HG02943 (cell line): ENCODE results near the gene LRRC43.
"Not testable (repeated sequence)": the region's sequence is repeated elsewhere in the genome, so short reads cannot be mapped to it uniquely, and the experiment has no call there.

Source experiments
- ATAC-seq: cut with Tn5 transposase; IDR thresholded peaks from one replicate; pipeline ENCODE4 v1.9.1; 2021; ENCODE audit warnings: mild to moderate bottlenecking, low read depth, moderate library complexity; ENCODE audit not compliant: unreplicated experiment

Gene LRRC43

DNA sequence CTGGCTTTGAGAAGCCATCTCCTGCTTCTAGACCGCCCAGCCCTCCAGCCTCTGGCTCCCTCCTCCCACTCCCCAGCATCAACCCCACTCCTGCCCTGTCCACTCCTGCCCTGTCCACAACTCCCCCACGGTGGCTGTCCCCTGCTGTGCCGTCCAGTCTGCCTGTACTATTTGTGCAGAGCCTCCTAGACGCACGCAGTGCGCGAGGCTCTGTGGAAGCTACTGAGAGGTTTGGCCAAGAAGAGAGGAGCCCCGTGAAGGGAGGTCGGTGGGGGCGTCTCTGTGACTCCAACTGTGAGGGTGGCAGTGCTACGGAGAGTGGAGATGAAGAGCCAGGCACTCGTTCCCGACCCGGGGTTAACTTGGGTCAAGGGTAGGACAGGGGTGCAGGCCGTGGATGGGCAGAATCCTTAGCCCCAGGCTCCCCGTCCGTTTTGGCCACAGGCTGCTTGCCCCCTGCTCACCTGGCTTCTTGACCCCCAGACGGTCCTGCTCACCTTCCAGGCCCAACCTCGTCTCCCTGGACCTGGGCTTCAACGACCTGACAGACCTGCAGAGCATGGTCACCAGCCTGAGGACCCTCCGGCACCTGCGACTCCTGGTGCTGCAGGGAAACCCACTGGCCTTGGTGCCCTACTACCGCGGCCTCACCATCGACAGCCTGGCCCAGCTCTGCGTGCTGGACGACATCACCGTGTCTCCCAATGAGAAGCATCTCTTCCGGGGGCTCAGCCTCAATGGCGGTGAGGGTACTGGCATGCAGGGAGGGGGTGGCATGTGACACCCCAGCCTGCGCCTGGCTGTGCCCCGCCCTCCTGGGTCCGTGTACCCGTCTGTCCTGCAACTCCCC is 6.9 kb downstream of the LRRC43 start:
- no peak for ATAC-seq

DNA sequence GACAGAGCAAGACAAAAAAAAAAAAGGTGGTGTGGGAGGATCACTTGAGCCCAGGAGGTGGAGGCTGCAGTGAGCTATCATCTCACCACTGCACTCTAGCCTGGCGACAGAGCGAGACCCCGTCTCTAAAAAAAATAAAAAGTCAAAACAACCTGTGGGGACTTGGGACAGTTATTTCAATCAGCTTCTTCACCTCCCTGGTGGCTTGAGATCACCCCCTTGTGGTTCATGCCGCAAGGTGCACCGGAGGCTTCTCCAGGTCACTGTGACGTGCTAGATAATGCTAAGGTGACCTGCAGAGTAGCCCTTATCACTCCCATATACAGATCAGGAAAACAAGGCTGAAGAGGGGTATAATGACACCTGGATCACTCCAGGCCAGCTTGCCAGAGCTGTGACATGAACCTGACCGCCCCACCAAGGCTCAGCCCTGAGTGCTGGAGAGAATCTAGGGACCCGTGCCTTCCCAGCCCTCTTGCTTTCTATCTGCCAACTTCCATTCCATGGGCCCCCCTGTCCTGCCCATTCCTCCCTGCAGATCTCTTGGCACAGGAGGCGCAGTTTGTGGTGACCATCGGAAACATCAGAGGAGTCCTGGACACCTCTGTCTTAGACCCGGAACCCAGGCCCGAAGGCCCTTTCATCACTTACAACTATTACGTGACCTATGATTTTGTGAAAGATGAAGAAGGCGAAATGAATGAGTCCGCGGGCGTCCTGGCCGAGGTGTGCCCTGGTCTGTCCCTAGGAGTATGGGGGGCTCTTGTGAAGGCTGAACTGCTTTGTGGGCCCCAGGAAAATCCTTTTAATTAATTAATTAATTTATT is 8.1 kb downstream of the LRRC43 start:
- no peak for ATAC-seq

DNA sequence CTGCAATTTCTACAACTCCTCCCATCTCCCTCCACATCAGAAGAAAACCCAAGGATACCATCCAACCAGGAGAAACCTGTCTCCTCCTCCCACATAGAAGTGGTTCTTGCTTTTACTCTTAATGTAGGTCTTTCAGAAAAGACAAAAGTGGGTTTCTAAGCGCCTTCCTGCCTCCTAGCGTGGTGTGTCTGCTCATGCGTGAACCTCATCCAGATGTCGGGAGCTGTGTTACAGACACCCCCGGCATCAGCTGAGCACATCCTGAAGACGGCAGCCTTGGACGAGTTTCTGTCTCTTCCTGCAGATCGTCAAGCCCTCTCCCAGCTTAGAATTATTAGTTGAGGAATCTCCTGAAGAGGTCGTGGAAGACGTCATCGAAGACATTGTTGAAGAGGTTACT is 9.5 kb downstream of the LRRC43 start:
- no peak for ATAC-seq

DNA sequence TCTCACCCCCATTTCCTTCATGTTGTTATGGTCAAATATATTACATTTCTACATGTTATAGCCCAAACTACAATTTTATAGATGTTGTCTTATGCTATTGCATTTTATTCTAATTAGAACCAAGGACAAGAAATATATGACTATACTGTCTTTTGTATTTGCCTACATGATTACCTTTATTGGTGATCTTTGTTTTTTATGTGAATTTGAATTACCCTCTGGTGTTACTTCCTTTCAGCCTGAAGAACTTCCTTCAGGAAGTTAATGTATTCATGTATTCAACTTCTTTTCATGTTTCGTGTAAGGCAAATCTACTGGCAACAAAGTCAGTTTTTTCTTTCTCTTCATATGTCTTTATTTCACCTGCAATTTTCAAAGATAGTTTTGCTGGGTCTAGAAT is 11.9 kb downstream of the LRRC43 start:
- ATAC-seq, result no peak

DNA sequence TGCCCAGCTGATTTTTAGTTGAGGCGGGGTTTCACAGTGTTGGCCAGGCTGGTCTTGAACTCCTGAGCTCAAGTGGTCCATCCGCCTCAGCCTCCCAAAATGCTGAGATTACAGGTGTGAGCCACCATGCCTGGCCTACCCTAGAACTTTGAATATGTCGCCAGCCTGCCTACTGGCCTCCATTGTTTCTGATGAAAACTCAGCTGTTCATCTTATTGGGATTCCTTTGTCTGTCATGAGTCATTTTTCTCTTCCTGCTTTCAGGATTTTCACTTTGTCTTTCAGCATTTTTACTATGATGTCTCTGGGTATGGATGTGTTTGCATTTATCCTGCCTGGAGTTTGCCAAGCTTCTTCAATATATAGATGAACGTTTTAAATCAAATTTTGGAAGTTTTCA is 12.5 kb downstream of the LRRC43 start:
- ATAC-seq, result no peak

DNA sequence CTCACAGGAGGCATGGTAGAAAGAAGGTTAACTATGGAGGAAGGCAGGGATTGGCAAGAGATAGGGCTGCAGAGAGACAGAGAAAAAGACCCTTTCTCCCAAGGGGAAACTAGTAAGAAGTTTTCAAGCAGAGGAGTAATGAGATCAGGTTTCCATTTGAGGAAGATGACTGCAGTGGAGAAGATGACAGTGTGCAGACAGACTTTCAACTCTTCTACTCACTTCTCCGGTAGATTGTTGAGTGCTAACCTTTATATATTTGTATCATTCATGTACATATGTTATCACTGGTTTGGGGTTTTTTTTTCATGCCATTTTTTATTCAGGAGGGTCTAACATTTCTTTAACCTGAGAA is 14.7 kb downstream of the LRRC43 start:
- no peak for ATAC-seq

DNA sequence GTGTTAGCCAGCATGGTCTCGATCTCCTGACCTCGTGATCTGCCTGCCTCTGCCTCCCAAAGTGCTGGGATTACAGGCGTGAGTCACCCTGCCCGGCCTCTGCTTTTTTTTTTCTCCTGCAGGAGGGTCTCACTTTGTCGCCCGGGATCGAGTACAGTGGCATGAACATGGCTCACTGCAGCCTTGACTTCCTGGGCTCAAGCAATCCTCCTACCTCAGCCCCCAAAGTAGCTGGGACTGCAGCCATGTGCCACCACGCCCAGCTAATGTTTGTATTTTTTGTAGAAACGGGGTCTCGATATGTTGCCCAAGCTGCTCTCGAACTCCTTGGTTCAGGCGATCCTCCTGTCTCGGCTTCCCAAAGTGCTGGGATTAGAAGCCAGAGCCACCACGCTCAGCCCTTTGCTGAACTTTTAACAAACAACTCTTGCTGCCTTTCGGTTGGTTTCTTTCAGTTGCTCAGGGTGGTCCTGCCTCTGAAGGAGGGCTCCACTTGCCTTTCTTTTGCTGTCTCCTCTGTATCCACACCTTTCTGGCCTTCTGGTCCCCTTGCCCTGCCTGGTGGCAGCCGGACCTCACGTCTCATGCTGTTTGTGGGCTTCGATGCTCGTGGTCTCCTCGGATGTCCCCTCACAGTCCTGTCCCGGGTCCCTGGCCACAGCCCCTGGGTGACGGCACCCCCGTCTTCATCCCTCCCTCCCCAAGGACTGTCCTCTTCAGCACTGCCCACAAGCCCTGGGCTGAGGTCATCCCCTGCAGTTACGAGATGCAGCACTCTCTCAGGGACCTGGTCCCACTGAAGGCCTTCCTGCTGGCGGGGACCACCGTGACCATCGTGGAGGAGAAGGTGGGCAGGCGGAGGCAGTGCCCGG is 16.8 kb downstream of the LRRC43 start:
- no peak for ATAC-seq

DNA sequence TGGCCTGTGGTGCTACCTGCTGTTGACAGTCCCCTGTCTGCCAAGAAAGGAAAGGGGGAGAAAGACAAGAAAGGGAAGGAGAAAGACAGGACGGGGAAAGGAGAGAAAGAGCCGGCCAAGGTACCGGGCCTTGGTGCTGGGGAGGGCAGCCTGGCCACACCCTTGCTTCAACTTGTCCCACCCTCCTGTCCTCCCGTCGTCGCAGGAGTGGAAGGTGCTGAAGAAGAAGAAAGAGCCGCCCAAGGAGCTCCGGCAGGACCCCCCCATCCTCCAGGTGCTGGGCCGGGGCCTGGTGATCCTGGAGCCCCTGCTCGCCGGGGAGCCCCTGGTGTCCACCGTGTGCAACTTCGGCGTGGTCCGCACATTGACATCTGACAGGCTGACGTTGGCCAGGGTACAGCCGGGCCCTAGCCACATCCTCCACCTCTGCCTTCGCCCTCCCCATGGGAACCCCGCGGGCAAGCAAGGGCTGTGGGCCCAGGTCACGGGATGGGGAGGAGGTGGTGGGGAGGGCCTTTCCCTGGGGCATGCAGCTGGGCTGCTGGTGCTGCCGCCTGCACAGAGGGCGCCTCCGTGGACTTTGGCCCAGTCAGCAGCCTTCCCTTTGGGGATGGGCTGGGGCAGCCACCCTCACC is 17.7 kb downstream of the LRRC43 start:
- no peak for ATAC-seq

DNA sequence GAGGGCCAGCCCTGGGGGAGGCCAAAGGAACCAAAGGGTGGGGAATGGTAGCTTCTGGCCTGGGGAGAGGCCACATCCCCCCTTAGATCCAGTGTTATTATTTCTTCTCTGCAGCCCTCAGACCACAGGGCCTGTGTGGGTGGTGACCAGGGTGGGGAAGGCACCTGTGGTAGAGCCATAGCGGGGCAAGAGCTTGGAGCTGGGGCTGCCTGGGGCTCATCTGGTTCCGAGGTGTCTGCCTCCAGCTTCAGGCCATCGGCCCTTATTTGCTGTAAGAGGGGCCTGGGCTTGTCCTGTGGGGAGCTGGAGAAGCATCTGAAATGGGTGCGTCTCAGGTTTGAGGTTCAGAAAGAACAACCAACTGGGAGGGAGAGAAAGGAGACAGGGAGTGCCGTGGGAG is 18.5 kb downstream of the LRRC43 start:
- no peak for ATAC-seq

DNA sequence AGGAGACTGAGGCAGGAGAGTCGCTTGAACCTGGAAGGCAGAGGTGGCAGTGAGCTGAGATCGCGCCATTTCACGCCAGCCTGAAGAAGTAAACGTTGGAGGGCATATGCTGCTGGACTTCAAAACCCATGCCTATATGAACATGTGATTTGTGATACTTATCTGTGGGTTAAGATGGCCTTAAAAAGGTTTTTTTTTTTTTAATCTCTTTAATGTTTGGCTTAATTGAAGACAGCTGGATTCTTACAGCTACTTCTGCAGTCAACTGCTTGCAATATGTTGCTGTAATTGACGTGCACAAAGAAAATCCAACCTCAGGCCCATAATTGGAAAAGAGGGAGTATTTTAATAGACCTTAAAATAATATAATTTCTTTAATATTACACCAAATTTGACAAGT is 19.1 kb downstream of the LRRC43 start:
- ATAC-seq, result no peak

DNA sequence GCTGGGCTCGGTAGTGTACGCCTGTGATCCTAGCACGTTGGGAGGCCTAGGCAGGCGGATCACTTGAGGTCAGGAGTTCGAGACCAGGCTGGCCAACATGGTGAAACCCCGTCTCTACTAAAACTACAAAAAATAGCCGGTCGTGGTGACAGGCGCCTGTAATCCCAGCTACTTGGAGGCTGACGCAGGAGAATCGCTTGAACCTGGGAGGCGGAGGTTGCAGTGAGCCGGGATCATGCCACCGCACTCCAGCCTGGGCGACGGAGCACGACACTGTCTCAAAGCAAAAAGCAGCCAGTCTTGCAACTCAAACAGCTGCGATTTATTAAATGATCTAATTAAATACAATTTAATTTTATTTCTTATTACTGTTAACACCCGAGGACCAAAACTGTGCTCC is 19.9 kb downstream of the LRRC43 start:
- not testable (repeated sequence) for ATAC-seq

DNA sequence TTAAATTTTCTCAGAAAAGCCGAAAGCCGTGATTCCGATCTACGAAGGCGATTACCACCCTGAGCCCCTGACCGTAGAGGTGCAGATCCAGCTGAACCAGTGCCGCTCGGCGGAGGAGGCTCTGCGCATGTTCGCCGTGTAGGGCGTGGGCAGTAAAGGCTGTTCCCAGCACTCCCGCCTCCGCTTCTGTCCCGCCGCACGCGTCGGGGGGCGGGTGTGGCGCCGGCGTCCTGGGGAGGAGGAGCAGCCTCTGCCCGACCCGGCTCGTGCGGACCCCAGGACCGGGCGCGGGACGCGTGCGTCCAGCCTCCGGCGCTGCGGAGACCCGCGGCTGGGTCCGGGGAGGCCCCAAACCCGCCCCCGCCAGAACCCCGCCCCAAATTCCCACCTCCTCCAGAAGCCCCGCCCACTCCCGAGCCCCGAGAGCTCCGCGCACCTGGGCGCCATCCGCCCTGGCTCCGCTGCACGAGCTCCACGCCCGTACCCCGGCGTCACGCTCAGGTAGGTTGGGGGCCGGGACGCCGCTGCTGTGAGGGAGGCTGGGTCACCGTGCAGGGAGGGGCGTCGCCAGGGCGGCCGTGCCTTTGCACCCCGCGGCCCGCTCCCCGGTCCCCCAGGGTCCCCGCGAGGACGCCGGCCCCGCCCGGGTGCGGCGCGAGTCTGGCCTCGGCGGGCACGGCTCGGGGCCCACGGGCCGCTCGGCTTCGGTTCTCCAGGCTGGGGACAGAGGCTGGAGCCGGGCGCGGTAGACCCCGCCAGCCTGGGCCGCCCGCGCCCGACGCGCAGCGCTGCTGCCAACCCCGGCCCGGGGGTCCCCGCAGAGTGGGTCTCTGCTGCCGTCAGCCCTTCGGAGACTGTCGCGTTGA is 20.6 kb downstream of the LRRC43 start, which contains the start of gene B3GNT4:
TSS of gene B3GNT4 (plus strand) at position 409 of the 866 bp plus-strand sequence. CDS start 910 bp downstream, outside the sequence.
- ATAC-seq, result no peak

DNA sequence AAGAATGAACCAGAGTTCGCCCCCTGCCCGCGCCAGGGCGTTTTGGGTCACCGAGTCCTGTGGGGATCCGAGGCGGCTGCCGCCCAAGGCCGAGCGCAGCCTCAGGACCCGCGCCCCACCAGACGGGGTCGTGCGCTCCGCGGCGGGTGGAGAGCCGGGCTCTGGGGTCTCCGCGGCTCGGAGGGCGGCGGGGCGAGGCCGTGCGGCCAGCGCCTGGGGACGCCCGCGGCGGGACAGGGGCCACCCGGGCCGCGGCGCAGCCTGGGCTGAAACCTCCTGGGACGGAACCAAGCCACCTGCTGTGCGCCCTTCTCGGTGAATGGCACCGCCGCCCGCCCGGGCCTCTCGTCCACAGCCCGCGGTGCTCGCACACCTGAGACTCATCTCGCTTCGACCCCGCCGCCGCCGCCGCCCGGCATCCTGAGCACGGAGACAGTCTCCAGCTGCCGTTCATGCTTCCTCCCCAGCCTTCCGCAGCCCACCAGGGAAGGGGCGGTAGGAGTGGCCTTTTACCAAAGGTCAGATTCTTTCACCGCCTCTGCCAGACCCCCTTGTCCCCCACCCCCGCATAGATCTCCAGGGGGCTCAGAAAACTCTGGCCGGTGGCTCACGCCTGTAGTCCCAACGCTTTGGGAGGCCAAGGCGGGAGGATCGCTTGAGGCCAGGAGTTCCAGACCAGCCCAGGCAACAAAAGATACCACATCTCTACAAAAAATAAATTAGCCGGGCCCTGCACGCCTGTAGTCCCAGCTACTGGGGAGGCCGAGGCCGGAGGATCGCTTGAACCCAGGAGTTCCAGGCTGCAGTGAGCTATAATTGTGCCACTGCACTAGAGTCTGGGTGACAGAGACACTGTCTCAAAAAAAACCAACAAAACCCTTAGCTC is 21.5 kb downstream of the LRRC43 start:
- no peak for ATAC-seq

DNA sequence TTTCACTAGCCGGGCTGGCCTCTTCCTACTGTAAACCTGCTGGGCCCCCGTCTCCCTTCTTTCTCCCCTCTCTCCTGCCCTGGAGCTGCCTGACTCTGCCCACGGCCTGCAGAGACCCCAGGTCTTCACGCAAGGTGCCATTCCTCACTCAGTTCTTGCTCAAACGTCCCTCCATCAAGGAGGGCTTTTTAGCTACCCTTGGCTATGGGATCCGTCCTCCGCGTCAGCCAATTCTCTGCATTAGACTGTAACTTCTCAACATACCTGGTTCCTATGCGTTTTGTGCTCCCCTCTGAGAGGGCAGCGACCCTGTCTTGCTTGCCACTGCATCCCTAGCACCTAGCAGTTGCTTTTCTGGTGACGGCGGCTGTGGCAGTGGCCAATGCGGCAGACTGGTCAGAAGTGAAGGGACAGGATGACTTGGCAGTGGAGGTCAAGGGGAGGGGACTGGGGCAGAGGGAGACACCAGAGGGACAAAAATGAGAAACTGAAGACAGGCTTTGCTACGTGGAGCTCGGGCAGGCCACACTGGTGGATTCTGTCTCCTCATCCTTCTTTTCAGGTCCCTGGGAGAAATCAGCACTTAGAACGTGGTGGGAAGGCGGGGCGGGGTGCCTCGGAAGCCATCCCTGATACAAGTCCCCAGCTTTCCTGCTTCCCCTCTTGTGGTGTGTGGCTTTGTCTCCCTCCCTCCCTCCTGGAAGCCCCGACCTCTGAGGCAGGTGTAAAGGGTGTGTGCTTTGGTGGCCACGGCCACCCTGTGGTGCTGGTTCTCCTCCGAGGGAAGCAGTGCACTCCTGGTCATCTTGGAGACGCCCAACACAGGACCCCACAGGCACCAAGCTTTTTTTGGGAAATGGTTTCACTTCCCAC is 22.4 kb downstream of the LRRC43 start:
- no peak for ATAC-seq

DNA sequence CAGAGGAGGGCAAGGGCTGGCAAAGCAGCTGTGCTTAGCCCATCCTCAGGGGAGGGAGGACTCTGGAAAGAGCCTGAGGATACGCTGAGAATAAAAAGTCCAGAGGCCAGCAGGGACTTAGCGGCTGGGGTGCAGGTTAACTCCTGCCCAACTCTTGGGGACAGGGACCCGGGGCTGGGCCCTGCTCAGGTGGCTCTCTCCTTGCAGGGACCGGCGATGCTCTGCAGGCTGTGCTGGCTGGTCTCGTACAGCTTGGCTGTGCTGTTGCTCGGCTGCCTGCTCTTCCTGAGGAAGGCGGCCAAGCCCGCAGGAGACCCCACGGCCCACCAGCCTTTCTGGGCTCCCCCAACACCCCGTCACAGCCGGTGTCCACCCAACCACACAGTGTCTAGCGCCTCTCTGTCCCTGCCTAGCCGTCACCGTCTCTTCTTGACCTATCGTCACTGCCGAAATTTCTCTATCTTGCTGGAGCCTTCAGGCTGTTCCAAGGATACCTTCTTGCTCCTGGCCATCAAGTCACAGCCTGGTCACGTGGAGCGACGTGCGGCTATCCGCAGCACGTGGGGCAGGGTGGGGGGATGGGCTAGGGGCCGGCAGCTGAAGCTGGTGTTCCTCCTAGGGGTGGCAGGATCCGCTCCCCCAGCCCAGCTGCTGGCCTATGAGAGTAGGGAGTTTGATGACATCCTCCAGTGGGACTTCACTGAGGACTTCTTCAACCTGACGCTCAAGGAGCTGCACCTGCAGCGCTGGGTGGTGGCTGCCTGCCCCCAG is 23.4 kb downstream of the LRRC43 start:
- no peak for ATAC-seq

DNA sequence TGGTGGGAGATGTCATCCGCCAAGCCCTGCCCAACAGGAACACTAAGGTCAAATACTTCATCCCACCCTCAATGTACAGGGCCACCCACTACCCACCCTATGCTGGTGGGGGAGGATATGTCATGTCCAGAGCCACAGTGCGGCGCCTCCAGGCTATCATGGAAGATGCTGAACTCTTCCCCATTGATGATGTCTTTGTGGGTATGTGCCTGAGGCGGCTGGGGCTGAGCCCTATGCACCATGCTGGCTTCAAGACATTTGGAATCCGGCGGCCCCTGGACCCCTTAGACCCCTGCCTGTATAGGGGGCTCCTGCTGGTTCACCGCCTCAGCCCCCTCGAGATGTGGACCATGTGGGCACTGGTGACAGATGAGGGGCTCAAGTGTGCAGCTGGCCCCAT is 24.1 kb downstream of the LRRC43 start:
- ATAC-seq, result no peak

DNA sequence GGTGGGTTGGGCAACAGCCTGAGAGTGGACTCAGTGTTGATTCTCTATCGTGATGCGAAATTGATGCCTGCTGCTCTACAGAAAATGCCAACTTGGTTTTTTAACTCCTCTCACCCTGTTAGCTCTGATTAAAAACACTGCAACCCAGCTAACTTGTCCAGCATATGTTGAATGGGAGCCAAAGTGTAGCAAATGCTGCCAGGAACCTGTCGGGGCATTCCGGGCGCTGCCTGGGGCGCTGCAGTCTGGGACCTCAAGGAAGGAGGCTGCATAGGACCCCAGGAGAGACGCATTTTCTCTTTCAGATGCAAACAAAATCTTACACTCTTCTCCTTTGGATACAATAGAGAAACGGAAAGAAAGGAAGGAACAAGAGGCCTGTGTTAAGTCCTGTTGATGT is 24.5 kb downstream of the LRRC43 start:
- no peak for ATAC-seq
